B cell (primary cell): Measurements from ENCODE around the gene GRID1. TPM values are rescaled to one million over a fixed set of nuclear protein-coding genes. Genes with fewer than 3 reads are reported as not detected.

Experiments
- ATAC-seq: fragments of 200-7000 bp; cut with Tn5 transposase; one replicate; pipeline ENCODE4 v1.10.0; 2021; ENCODE audit warnings: low read depth, mild to moderate bottlenecking, moderate number of reproducible peaks, moderate library complexity
- CTCF ChIA-PET: fragments of 350-600 bp; sonication (Branson Sonifier 250); formaldehyde crosslinking; loops from one replicate; lab custom pipeline; 2021; ENCODE audit warnings: antibody characterized with exemption, inconsistent platforms; lab: Charles Lee
- POLR2A ChIA-PET: fragments of 350-600 bp; sonication (Branson Sonifier 250); formaldehyde crosslinking; loops from one replicate; lab custom pipeline; 2021; ENCODE audit warnings: antibody characterized with exemption; lab: Charles Lee
- DNase-seq: peaks from one replicate; pipeline ENCODE4 v3.0.0; 2013
- H2AFZ ChIP-seq: 2 replicates; pipeline ENCODE4 v1.6.1; 2012; ENCODE audit warnings: mild to moderate bottlenecking, low read depth, low read length; ENCODE audit not compliant: insufficient read depth, poor library complexity, severe bottlenecking
- H3K27ac ChIP-seq, 2 donors: 1 replicate in 1 of 2; 2 replicates in 1 of 2; pipeline ENCODE4 v1.5.1; 2012 to 2013; ENCODE audit warnings: low read length in 2 of 2, mild to moderate bottlenecking in 2 of 2, moderate library complexity in 1 of 2
- H3K27me3 ChIP-seq, 4 experiments: fragments of 200-600 bp in 1 of 4; sonication (generic) in 1 of 4; replicated peaks in 1 of 4; 1 replicate in 2 of 4; 2 replicates in 2 of 4; pipeline versions ENCODE4 v1.6.1 to v1.7.0; 2013 to 2016; ENCODE audit warnings: low read length in 3 of 4, mild to moderate bottlenecking in 2 of 4, mixed read lengths in 1 of 4, moderate library complexity in 1 of 4; ENCODE audit not compliant: insufficient read depth in 4 of 4, control insufficient read depth in 3 of 4; ENCODE audit errors: control extremely low read depth in 1 of 4
- H3K36me3 ChIP-seq, 2 experiments: replicated peaks in 1 of 2; 1 replicate in 1 of 2; 2 replicates in 1 of 2; pipeline versions ENCODE4 v1.6.1 to v1.7.1; 2013; ENCODE audit warnings: low read length in 1 of 2; ENCODE audit not compliant: insufficient read depth in 2 of 2, control insufficient read depth in 1 of 2; ENCODE audit errors: control extremely low read depth in 1 of 2, extremely low read depth in 1 of 2
- H3K4me1 ChIP-seq, 2 donors: fragments of 200-600 bp in 1 of 2; sonication (generic) in 1 of 2; 1 replicate in 1 of 2; 2 replicates in 1 of 2; pipeline versions ENCODE4 v1.5.1 to v1.6.1; 2013 to 2017; ENCODE audit warnings: low read length in 2 of 2; ENCODE audit not compliant: control insufficient read depth in 2 of 2, insufficient read depth in 2 of 2
- H3K4me2 ChIP-seq: replicated peaks from 2 replicates; pipeline ENCODE3; 2012; ENCODE audit warnings: mild to moderate bottlenecking, low read depth, low read length; ENCODE audit not compliant: poor library complexity, severe bottlenecking
- H3K4me3 ChIP-seq, 5 experiments: fragments of 200-600 bp in 1 of 5; sonication (generic) in 1 of 5; 1 replicate in 3 of 5; 2 replicates in 2 of 5; pipeline versions ENCODE4 v1.5.1 to v1.7.0; 2011 to 2016; ENCODE audit warnings: low read length in 4 of 5, mild to moderate bottlenecking in 4 of 5, low read depth in 2 of 5, control low read depth in 1 of 5, moderate library complexity in 1 of 5; ENCODE audit not compliant: insufficient read depth in 1 of 5; ENCODE audit errors: control extremely low read depth in 1 of 5, extremely low read depth in 1 of 5
- H3K79me2 ChIP-seq: fragments of 200-600 bp; sonication (generic); one replicate; pipeline ENCODE4 v1.6.0; 2016; ENCODE audit warnings: low read length; ENCODE audit not compliant: control insufficient read depth, insufficient read depth
- H3K9ac ChIP-seq: fragments of 200-600 bp; sonication (generic); 2 replicates; pipeline ENCODE4 v1.6.1; 2017; ENCODE audit warnings: mild to moderate bottlenecking, low read length, moderate library complexity
- H3K9me3 ChIP-seq, 3 donors: one replicate each; pipeline versions ENCODE4 v1.6.1 to v1.7.1; 2013; ENCODE audit warnings: low read length in 2 of 3; ENCODE audit not compliant: control insufficient read depth in 2 of 3, insufficient read depth in 1 of 3; ENCODE audit errors: control extremely low read depth in 1 of 3
- H4K20me1 ChIP-seq: 2 replicates; pipeline ENCODE4 v1.6.0; 2012; ENCODE audit warnings: mild to moderate bottlenecking, low read length; ENCODE audit not compliant: insufficient read depth, control insufficient read depth, poor library complexity, severe bottlenecking
- H3K27ac Mint-ChIP-seq: one replicate; pipeline ENCODE4 v1.8.0; 2021; ENCODE audit warnings: mixed read lengths
- H3K27me3 Mint-ChIP-seq: one replicate; pipeline ENCODE4 v1.8.0; 2021; ENCODE audit warnings: mixed read lengths
- H3K4me1 Mint-ChIP-seq: one replicate; pipeline ENCODE4 v1.8.0; 2021; ENCODE audit warnings: mixed read lengths
- H3K4me3 Mint-ChIP-seq: one replicate; pipeline ENCODE4 v1.8.0; 2021; ENCODE audit warnings: mixed read lengths
- H3K9me3 Mint-ChIP-seq: one replicate; pipeline ENCODE4 v1.8.0; 2022; ENCODE audit warnings: mixed read lengths; ENCODE audit not compliant: insufficient read depth
- EZH2 ChIP-seq: IDR thresholded peaks from 2 replicates; pipeline ENCODE4 v1.6.1; 2012; ENCODE audit warnings: borderline replicate concordance, low read depth, mild to moderate bottlenecking, moderate library complexity, low read length; ENCODE audit not compliant: insufficient read depth, poor library complexity, severe bottlenecking
- WGBS: methylation state at CpG from one replicate; pipeline ENCODE4 v1.1.5; 2013; ENCODE audit warnings: missing lambda C conversion rate; ENCODE audit not compliant: insufficient coverage; 5-methylcytosine and 5-hydroxymethylcytosine counted together
- intact Hi-C: fragments of 100-400 bp; cut with micrococcal nuclease; formaldehyde crosslinking; loops from one replicate; pipeline ENCODE4 v1.10.0; 2022
- polyA plus RNA-seq: library from polyadenylated mRNA; depleted of rRNA; stranded (reverse); fragments of >200 nt; gene quantifications from 2 replicates; pipeline ENCODE4 v1.2.3, GENCODE V29; 2012
- total RNA-seq, 2 donors: library from RNA; stranded (reverse); fragments of 120-200 nt in 1 of 2; gene quantifications; 1 replicate in 1 of 2; 2 replicates in 1 of 2; pipeline versions ENCODE4 v1.2.3 to v1.2.4, GENCODE V29; 2013 to 2022
- TF ChIP-seq, protein P1 (sequence below): fragments of 200-600 bp; IDR thresholded peaks from one replicate; pipeline ENCODE4 v1.8.0; 2022; ENCODE audit warnings: antibody characterized with exemption, mild to moderate bottlenecking

GRID1 gene
- total and polyA plus RNA-seq, 2 donors (not counting 1 experiment from before 2014, with no cell fraction given): not detected

DNA sequence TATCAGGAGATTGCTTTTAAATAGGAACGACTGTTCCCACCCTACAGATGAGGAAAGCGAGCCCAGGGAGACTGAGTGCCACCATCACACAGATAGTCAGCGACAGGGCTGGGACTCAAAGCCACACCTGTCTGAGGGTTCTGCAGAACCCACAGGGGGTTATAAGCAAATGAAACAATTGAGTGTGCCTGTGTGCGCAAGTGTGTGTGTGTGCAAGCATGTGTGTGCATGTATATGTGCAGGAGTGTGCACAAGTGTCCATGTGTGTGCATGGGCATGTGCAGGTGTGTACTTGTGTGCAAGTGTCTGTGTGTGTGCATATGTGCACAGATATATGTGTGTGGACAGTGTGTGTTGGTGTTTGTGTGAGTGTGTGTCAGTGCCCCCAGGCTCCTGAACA lies 280.2 kb downstream of the GRID1 start:
- 83% methylated on average over 2 of the region's 4 CpGs for WGBS
- Histone ChIP-seq H3K4me3 (no peak overlapping the region), H4K20me1 (no peaks in the 10 kb centered on the region), H3K79me2 (no peaks in the 10 kb centered on the region), H3K9ac (no peak overlapping the region), H3K4me2 (no peak overlapping the region), H3K27me3 (peaks cover 0 to 17% (median under 1%) of the 10 kb centered on the region in 4 experiments), H3K4me1 (no peaks in the 10 kb centered on the region), H3K36me3 (no peaks in the 10 kb centered on the region), H3K9me3 (peaks cover 0 to 3% (median 0%) of the 10 kb centered on the region in 3 donors), H3K27ac (no peak overlapping the region), H2AFZ (no peak overlapping the region)
- no peak for ATAC-seq
- Mint-ChIP-seq H3K27me3 (peaks cover 55% of the 10 kb centered on the region), H3K9me3 (no peaks in the 10 kb centered on the region), H3K4me3 (no peak overlapping the region), H3K4me1 (no peaks in the 10 kb centered on the region), H3K27ac (no peak overlapping the region)
- no peak for TF ChIP-seq EZH2
- TF ChIP-seq, protein P1, sequence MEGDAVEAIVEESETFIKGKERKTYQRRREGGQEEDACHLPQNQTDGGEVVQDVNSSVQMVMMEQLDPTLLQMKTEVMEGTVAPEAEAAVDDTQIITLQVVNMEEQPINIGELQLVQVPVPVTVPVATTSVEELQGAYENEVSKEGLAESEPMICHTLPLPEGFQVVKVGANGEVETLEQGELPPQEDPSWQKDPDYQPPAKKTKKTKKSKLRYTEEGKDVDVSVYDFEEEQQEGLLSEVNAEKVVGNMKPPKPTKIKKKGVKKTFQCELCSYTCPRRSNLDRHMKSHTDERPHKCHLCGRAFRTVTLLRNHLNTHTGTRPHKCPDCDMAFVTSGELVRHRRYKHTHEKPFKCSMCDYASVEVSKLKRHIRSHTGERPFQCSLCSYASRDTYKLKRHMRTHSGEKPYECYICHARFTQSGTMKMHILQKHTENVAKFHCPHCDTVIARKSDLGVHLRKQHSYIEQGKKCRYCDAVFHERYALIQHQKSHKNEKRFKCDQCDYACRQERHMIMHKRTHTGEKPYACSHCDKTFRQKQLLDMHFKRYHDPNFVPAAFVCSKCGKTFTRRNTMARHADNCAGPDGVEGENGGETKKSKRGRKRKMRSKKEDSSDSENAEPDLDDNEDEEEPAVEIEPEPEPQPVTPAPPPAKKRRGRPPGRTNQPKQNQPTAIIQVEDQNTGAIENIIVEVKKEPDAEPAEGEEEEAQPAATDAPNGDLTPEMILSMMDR: no peak
- ChIA-PET CTCF (no interaction called here), POLR2A (no interaction called here)
- no peak for DNase-seq
- intact Hi-C loops: no loop called here

DNA sequence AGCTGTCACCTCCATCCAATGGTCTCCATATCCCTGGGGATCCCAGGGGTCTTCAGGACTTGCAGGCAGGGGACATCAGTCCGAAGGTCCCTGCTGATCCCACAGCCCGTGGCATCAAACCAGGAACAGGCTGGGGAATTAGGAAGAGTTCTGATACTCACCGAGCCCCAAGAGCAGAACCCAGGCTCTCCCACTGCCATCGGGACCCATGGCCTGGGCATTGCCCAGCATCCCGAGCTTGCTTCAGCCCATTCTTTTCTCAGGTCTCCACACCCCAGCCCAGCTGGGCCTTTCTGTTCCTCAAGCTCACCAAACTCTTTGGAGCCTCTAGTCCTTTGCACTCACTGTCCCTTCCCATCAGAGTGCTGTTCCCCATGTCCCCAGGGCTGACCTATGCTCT lies 280.9 kb downstream of the GRID1 start:
- H3K9ac ChIP-seq: no peak overlapping the region
- DNase-seq: no peak
- ChIA-PET CTCF (no interaction called here), POLR2A (no interaction called here)
- WGBS: 83% methylated on average over 5 of the region's 5 CpGs
- no peaks in the 10 kb centered on the region for H3K9me3 Mint-ChIP-seq
- H3K36me3 ChIP-seq: no peaks in the 10 kb centered on the region
- no peaks in the 10 kb centered on the region for H3K4me1 ChIP-seq
- no peak for ATAC-seq
- H3K27me3 Mint-ChIP-seq: peaks cover 52% of the 10 kb centered on the region
- H3K4me2 ChIP-seq: no peak overlapping the region
- TF ChIP-seq EZH2: no peak
- TF ChIP-seq, protein P1: no peak
- no peak overlapping the region for H3K27ac ChIP-seq
- no peaks in the 10 kb centered on the region for H3K79me2 ChIP-seq
- H3K27ac Mint-ChIP-seq: no peak overlapping the region
- H3K4me1 Mint-ChIP-seq: no peaks in the 10 kb centered on the region
- intact Hi-C loops: no loop called here
- no peak overlapping the region for H2AFZ ChIP-seq
- peaks cover 0 to 3% (median 0%) of the 10 kb centered on the region in 3 donors for H3K9me3 ChIP-seq
- no peak overlapping the region for H3K4me3 ChIP-seq
- peaks cover 0 to 17% (median under 1%) of the 10 kb centered on the region in 4 experiments for H3K27me3 ChIP-seq
- no peaks in the 10 kb centered on the region for H4K20me1 ChIP-seq
- no peak overlapping the region for H3K4me3 Mint-ChIP-seq
